IMR-90 (cell line): ENCODE measurements around the gene PCED1B. TPM values are rescaled to one million over a fixed set of nuclear protein-coding genes. Genes with fewer than 3 reads are reported as not detected.
A peak's percentile ranks its signal among the peaks of the same experiment; 100 is the strongest.

Experiments used
- ATAC-seq: fragments of 200-7000 bp; cut with Tn5 transposase; 2 replicates; pipeline ENCODE4 v1.9.1; 2020; ENCODE audit warnings: low read depth, mild to moderate bottlenecking, moderate library complexity
- BruUV-seq: library from RNA; stranded (reverse); fragments of 400-500 nt; replicated peaks from 2 replicates; lab custom pipeline; 2021; lab: Mats Ljungman, UMichigan
- CTCF ChIA-PET: fragments of 300-600 bp; formaldehyde crosslinking; extraction: SDS; loops from one replicate; lab custom pipeline; 2021; ENCODE audit warnings: antibody characterized with exemption; lab: Yijun Ruan, JAX
- POLR2A ChIA-PET: fragments of 300-600 bp; sonication (Branson Sonifier 250); formaldehyde crosslinking; loops from one replicate; lab custom pipeline; 2022; ENCODE audit warnings: antibody characterized with exemption; ENCODE audit not compliant: unreplicated experiment; lab: Charles Lee
- DNase-seq: peaks from one replicate; pipeline ENCODE4 v3.0.0; 2013
- H2AFZ ChIP-seq: replicated peaks from 2 replicates; pipeline ENCODE3; 2013; ENCODE audit warnings: low read length, mild to moderate bottlenecking; ENCODE audit not compliant: poor library complexity
- H2AK5ac ChIP-seq: 2 replicates; pipeline ENCODE4 v1.6.1; 2013; ENCODE audit warnings: low read depth, low read length, inconsistent platforms
- H2AK9ac ChIP-seq: replicated peaks from 2 replicates; pipeline ENCODE3; 2013; ENCODE audit warnings: mild to moderate bottlenecking, low read depth, low read length, moderate library complexity; ENCODE audit not compliant: poor library complexity
- H2BK120ac ChIP-seq: 2 replicates; pipeline ENCODE4 v1.6.1; 2013; ENCODE audit warnings: low read depth, low read length, inconsistent platforms
- H2BK15ac ChIP-seq: 3 replicates; pipeline ENCODE4 v1.6.1; 2013; ENCODE audit warnings: low read depth, low read length, inconsistent platforms
- H2BK20ac ChIP-seq: 2 replicates; pipeline ENCODE4 v1.6.1; 2013; ENCODE audit warnings: low read depth, mild to moderate bottlenecking, inconsistent platforms, low read length, moderate library complexity
- H2BK5ac ChIP-seq: 2 replicates; pipeline ENCODE4 v1.6.1; 2013; ENCODE audit warnings: mild to moderate bottlenecking, low read depth, low read length, inconsistent platforms; ENCODE audit not compliant: poor library complexity, severe bottlenecking
- H3K14ac ChIP-seq: replicated peaks from 2 replicates; pipeline ENCODE4 v1.6.1; 2013; ENCODE audit warnings: low read depth, low read length, inconsistent platforms
- H3K18ac ChIP-seq: 2 replicates; pipeline ENCODE4 v1.6.1; 2013; ENCODE audit warnings: low read depth, low read length, control low read depth
- H3K23ac ChIP-seq: 2 replicates; pipeline ENCODE4 v1.6.1; 2013; ENCODE audit warnings: low read depth, low read length, inconsistent platforms
- H3K27ac ChIP-seq: 2 replicates; pipeline ENCODE4 v1.5.1; 2013; ENCODE audit warnings: mild to moderate bottlenecking, control low read depth, low read length; ENCODE audit not compliant: insufficient read depth
- H3K27me3 ChIP-seq: 2 replicates; pipeline ENCODE4 v1.6.1; 2013; ENCODE audit warnings: low read length; ENCODE audit not compliant: control insufficient read depth, insufficient read depth
- H3K36me3 ChIP-seq: 2 replicates; pipeline ENCODE4 v1.6.1; 2013; ENCODE audit warnings: low read length, mixed read lengths; ENCODE audit not compliant: control insufficient read depth, insufficient read depth
- H3K4ac ChIP-seq: 2 replicates; pipeline ENCODE4 v1.6.1; 2013; ENCODE audit warnings: low read depth, low read length, inconsistent platforms
- H3K4me1 ChIP-seq: 2 replicates; pipeline ENCODE4 v1.6.1; 2013; ENCODE audit warnings: low read length, mixed read lengths; ENCODE audit not compliant: control insufficient read depth, insufficient read depth
- H3K4me2 ChIP-seq: 2 replicates; pipeline ENCODE4 v1.6.1; 2013; ENCODE audit warnings: low read depth, mild to moderate bottlenecking, control low read depth, low read length, moderate library complexity
- H3K4me3 ChIP-seq: 2 replicates; pipeline ENCODE4 v1.5.1; 2013; ENCODE audit warnings: low read depth, mild to moderate bottlenecking, control low read depth, low read length, moderate library complexity; ENCODE audit not compliant: insufficient read depth
- H3K56ac ChIP-seq: 2 replicates; pipeline ENCODE4 v1.6.1; 2013; ENCODE audit warnings: low read length, inconsistent platforms; ENCODE audit not compliant: insufficient read depth; ENCODE audit errors: extremely low read depth
- H3K79me1 ChIP-seq, 2 experiments: 2 replicates each; pipeline ENCODE4 v1.6.1; 2013; ENCODE audit warnings: low read length in 2 of 2, inconsistent platforms in 1 of 2, low read depth in 1 of 2
- H3K9ac ChIP-seq: 2 replicates; pipeline ENCODE4 v1.6.1; 2013; ENCODE audit warnings: low read depth, low read length, control low read depth
- H3K9me1 ChIP-seq: 2 replicates; pipeline ENCODE4 v1.6.1; 2013; ENCODE audit warnings: low read length, inconsistent platforms; ENCODE audit not compliant: insufficient read depth
- H3K9me3 ChIP-seq: 2 replicates; pipeline ENCODE4 v1.6.1; 2013; ENCODE audit warnings: low read length; ENCODE audit not compliant: control insufficient read depth, insufficient read depth
- H4K20me1 ChIP-seq: 2 replicates; pipeline ENCODE4 v1.6.1; 2013; ENCODE audit warnings: low read length, inconsistent platforms; ENCODE audit not compliant: insufficient read depth
- H4K5ac ChIP-seq: 2 replicates; pipeline ENCODE4 v1.6.1; 2013; ENCODE audit warnings: mild to moderate bottlenecking, low read depth, low read length, control low read depth
- H4K8ac ChIP-seq, 2 experiments: 2 replicates each; pipeline ENCODE4 v1.6.1; 2013; ENCODE audit warnings: low read depth in 2 of 2, low read length in 2 of 2, control low read depth in 1 of 2, inconsistent platforms in 1 of 2
- H4K91ac ChIP-seq: 2 replicates; pipeline ENCODE4 v1.6.1; 2013; ENCODE audit warnings: low read depth, low read length, inconsistent platforms; ENCODE audit not compliant: insufficient read depth
- BHLHE40 ChIP-seq: fragments of 150-350 bp; IDR thresholded peaks from 2 replicates; pipeline ENCODE4 v1.6.1; 2016; ENCODE audit warnings: mild to moderate bottlenecking, low read depth, low read length
- CEBPB ChIP-seq: IDR thresholded peaks from 2 replicates; pipeline ENCODE4 v1.6.1; 2012; ENCODE audit warnings: low read depth, low read length, improper control_type of control experiment
- CHD1 ChIP-seq: IDR thresholded peaks from 2 replicates; pipeline ENCODE4 v1.6.1; 2012; ENCODE audit warnings: low read depth, low read length, improper control_type of control experiment
- FOS ChIP-seq: fragments of 150-350 bp; IDR thresholded peaks from 2 replicates; pipeline ENCODE4 v1.6.1; 2016; ENCODE audit warnings: low read depth, low read length
- MAFK ChIP-seq: IDR thresholded peaks from 2 replicates; pipeline ENCODE4 v1.6.1; 2012; ENCODE audit warnings: low read depth, low read length, improper control_type of control experiment
- MAZ ChIP-seq: IDR thresholded peaks from 2 replicates; pipeline ENCODE4 v1.6.1; 2012; ENCODE audit warnings: low read depth, mild to moderate bottlenecking, low read length, improper control_type of control experiment, moderate library complexity, borderline replicate concordance
- MXI1 ChIP-seq: IDR thresholded peaks from 2 replicates; pipeline ENCODE4 v1.6.1; 2012; ENCODE audit warnings: low read depth, mild to moderate bottlenecking, low read length, moderate library complexity, borderline replicate concordance
- POLR2A ChIP-seq: IDR thresholded peaks from 2 replicates; pipeline ENCODE4 v1.6.1; 2012; ENCODE audit warnings: mild to moderate bottlenecking, low read depth, low read length
- RAD21 ChIP-seq: IDR thresholded peaks from 2 replicates; pipeline ENCODE4 v1.6.1; 2012; ENCODE audit warnings: low read length, improper control_type of control experiment
- RCOR1 ChIP-seq: IDR thresholded peaks from 2 replicates; pipeline ENCODE4 v1.6.1; 2012; ENCODE audit warnings: mild to moderate bottlenecking, low read length, improper control_type of control experiment; ENCODE audit not compliant: insufficient replicate concordance
- RFX5 ChIP-seq: IDR thresholded peaks from 2 replicates; pipeline ENCODE4 v1.8.0; 2012; ENCODE audit warnings: low read depth, mild to moderate bottlenecking, low read length, moderate library complexity
- SMC3 ChIP-seq: fragments of 150-350 bp; IDR thresholded peaks from 2 replicates; pipeline ENCODE4 v1.6.1; 2016; ENCODE audit warnings: low read depth, mild to moderate bottlenecking, antibody characterized with exemption, low read length, moderate library complexity
- WGBS, 2 experiments: methylation state at CpG; one replicate each; pipeline versions ENCODE4 v1.1.5 to v1.1.7; 2013; ENCODE audit warnings: missing lambda C conversion rate in 2 of 2; ENCODE audit not compliant: insufficient read length in 1 of 2; ENCODE audit errors: extremely low coverage in 2 of 2; 5-methylcytosine and 5-hydroxymethylcytosine counted together
- dilution Hi-C: fragments of 300-500 bp; cut with HindIII; formaldehyde crosslinking; loops from one replicate; pipeline ENCODE4 v1.14.3; 2018; ENCODE audit warnings: low sequenced_read_pairs; ENCODE audit not compliant: unreplicated experiment
- in situ Hi-C: fragments of 300-500 bp; cut with MboI; formaldehyde crosslinking; loops from 3 replicates; pipeline ENCODE4 v1.14.3; 2019; ENCODE audit warnings: low sequenced_read_pairs, inconsistent platforms, mixed read lengths
- intact Hi-C: fragments of 100-400 bp; cut with micrococcal nuclease; formaldehyde crosslinking; loops from 2 replicates; pipeline ENCODE4 v1.10.0; 2022
- polyA plus RNA-seq, 3 experiments: library from polyadenylated mRNA; depleted of rRNA; stranded (reverse); fragments of >200 nt; gene quantifications; 2 replicates each; pipeline ENCODE4 v1.2.3, GENCODE V29; 2012; ENCODE audit warnings: low replicate concordance in 1 of 3
- total RNA-seq: library from RNA; depleted of rRNA; stranded (reverse); fragments of >200 nt; gene quantifications from 2 replicates; pipeline ENCODE4 v1.2.3, GENCODE V29; 2012
- TF ChIP-seq, protein P1 (sequence below): fragments of 150-350 bp; IDR thresholded peaks from 2 replicates; pipeline ENCODE4 v1.6.1; 2016; ENCODE audit warnings: low read depth, mild to moderate bottlenecking, low read length, moderate library complexity, borderline replicate concordance
- TF ChIP-seq, protein P2 (sequence below): fragments of 150-350 bp; IDR thresholded peaks from 2 replicates; pipeline ENCODE4 v1.6.1; 2017; ENCODE audit warnings: mild to moderate bottlenecking, antibody characterized with exemption, low read length, low read depth

PCED1B gene
- total and polyA plus RNA-seq, 2 of the 4 experiments (the other 2 are of a cell fraction): 0.36 to 2.6 TPM

DNA sequence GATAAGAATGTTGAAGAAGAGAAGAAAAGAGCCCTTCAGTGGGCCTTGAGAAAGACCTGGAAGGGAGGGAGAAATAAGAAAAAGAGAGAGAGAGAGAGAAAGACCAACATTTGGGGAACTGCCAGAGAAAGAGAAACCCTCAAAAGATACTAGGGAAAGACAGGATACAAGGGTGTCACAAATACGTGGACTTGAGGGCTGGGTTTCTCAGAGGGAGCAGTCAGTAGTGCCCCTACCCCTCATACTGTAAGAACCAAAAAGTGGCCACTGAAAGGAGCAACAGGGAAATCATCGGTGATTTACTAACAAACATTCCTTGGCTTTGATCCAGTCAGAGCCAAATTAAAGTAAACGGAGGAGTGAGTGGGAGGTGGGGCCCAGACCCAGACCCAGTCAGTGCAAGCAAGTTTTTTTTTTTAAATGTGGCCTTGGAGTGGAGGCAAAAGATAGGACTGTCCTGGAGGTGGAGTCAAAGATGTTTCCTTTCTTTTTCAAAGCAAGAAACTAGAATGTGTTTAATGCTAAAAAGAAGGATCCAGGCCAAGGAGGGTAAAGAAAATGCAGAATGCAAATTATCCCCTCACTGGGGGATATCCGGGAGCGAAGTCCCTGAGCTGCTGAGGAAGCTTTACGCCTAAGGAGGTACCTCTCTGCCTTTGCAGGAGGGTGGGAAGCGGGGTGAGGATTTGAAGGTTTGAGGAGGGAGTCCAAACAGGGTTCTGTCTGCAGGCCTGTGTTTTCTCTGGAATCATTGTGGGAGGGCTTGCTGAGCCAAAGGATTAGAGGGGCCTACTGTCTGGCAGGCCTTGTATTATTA, 143.8 kb downstream of the PCED1B start:
- no TSS peak for BruUV-seq
- Histone ChIP-seq H3K18ac (peak overlapping the region; percentile 70), H3K9me3 (no peaks in the 10 kb centered on the region), H3K4ac (peak overlapping the region; percentile 38; the same call in 1 of the 2 replicates), H4K20me1 (no peaks in the 10 kb centered on the region), H3K9ac (peak overlapping the region; percentile 57), H3K27ac (no peak overlapping the region), H3K27me3 (no peaks in the 10 kb centered on the region), H3K9me1 (peaks cover 3% of the 10 kb centered on the region; the same call in 1 of the 2 replicates), H4K8ac (peak overlapping the region; percentile 67 to 84), H3K4me3 (no peak overlapping the region), H4K91ac (peak overlapping the region; percentile 51; the same call in 1 of the 2 replicates), H2BK15ac (peak overlapping the region; percentile 38; the same call in 1 of the 3 replicates), H3K14ac (peak overlapping the region; percentile 42; the same call in 1 of the 2 replicates), H2AFZ (peak overlapping the region; percentile 56), H2AK9ac (no peak overlapping the region), H2AK5ac (no peak overlapping the region), H3K4me2 (peak overlapping the region; percentile 72), H3K23ac (peak overlapping the region; percentile 14), H3K4me1 (peaks cover 11% of the 10 kb centered on the region), H2BK5ac (no peak overlapping the region), H3K36me3 (no peaks in the 10 kb centered on the region), H3K56ac (no peak overlapping the region), H2BK20ac (peak overlapping the region; percentile 46; the same call in 1 of the 2 replicates), H2BK120ac (peak overlapping the region; percentile 73), H3K79me1 (no peaks in the 10 kb centered on the region; a peak in 1 of 4 replicates), H4K5ac (peak overlapping the region; percentile 79)
- intact Hi-C loops (no loop called here), in situ Hi-C loops (no loop called here), dilution Hi-C loops (no loop called here)
- CTCF ChIA-PET: no interaction called here
- POLR2A ChIA-PET: no interaction called here
- WGBS, 2 experiments: no CpG with 5 or more reads among the region's 7 CpGs
- ATAC-seq (peak; percentile 27; the same call in 1 of the 2 replicates), DNase-seq (no peak)
- TF ChIP-seq RAD21: no peak
- TF ChIP-seq MAFK: no peak
- TF ChIP-seq POLR2A: no peak
- TF ChIP-seq RCOR1: no peak
- TF ChIP-seq RFX5: no peak
- TF ChIP-seq SMC3: no peak
- TF ChIP-seq, protein P1, sequence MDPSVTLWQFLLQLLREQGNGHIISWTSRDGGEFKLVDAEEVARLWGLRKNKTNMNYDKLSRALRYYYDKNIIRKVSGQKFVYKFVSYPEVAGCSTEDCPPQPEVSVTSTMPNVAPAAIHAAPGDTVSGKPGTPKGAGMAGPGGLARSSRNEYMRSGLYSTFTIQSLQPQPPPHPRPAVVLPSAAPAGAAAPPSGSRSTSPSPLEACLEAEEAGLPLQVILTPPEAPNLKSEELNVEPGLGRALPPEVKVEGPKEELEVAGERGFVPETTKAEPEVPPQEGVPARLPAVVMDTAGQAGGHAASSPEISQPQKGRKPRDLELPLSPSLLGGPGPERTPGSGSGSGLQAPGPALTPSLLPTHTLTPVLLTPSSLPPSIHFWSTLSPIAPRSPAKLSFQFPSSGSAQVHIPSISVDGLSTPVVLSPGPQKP: no peak
- no peak for TF ChIP-seq CHD1
- no peak for TF ChIP-seq MXI1
- no peak for TF ChIP-seq CEBPB
- TF ChIP-seq MAZ: no peak
- no peak for TF ChIP-seq FOS
- TF ChIP-seq BHLHE40: no peak
- TF ChIP-seq, protein P2, sequence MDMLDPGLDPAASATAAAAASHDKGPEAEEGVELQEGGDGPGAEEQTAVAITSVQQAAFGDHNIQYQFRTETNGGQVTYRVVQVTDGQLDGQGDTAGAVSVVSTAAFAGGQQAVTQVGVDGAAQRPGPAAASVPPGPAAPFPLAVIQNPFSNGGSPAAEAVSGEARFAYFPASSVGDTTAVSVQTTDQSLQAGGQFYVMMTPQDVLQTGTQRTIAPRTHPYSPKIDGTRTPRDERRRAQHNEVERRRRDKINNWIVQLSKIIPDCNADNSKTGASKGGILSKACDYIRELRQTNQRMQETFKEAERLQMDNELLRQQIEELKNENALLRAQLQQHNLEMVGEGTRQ: no peak
